Heart right ventricle (tissue), 16 donors: ENCODE results near the gene CTDSP1. TPM values are rescaled to one million over a fixed set of nuclear protein-coding genes. Genes with fewer than 3 reads are reported as not detected.

Experiments
- ATAC-seq, 8 donors: fragments of 200-7000 bp; cut with Tn5 transposase; one replicate each; pipeline ENCODE4 v1.9.1; 2020; ENCODE audit warnings: mild to moderate bottlenecking in 8 of 8, moderate library complexity in 8 of 8, moderate number of reproducible peaks in 1 of 8
- DNase-seq, 2 donors: peaks; one replicate each; pipeline ENCODE4 v3.0.0-alpha.2; 2020
- H3K27ac ChIP-seq, 10 donors: fragments of 200-600 bp; sonication (generic) in 2 of 10; one replicate each; pipeline versions ENCODE4 v1.5.0 to v1.8.0; 2020 to 2022; ENCODE audit warnings: mild to moderate bottlenecking in 3 of 10
- H3K27me3 ChIP-seq, 7 donors: fragments of 200-600 bp; one replicate each; pipeline ENCODE4 v1.8.0; 2021 to 2022; ENCODE audit warnings: mild to moderate bottlenecking in 2 of 7
- H3K36me3 ChIP-seq, 9 donors: fragments of 200-600 bp; sonication (generic) in 1 of 9; one replicate each; pipeline versions ENCODE4 v1.5.0 to v1.8.0; 2020 to 2022; ENCODE audit warnings: mild to moderate bottlenecking in 2 of 9
- H3K4me1 ChIP-seq, 9 donors: fragments of 200-600 bp; sonication (generic) in 1 of 9; one replicate each; pipeline versions ENCODE4 v1.5.0 to v1.8.0; 2020 to 2022; ENCODE audit warnings: mild to moderate bottlenecking in 4 of 9
- H3K4me3 ChIP-seq, 10 donors: fragments of 200-600 bp; sonication (generic) in 2 of 10; one replicate each; pipeline versions ENCODE4 v1.5.0 to v1.8.0; 2020 to 2022; ENCODE audit warnings: mild to moderate bottlenecking in 7 of 10, moderate library complexity in 2 of 10
- H3K9me3 ChIP-seq, 11 donors: fragments of 200-600 bp in 10 of 11; sonication (generic) in 2 of 11; one replicate each; pipeline versions ENCODE4 v1.5.0 to v1.8.0; 2013 to 2022; ENCODE audit warnings: mild to moderate bottlenecking in 2 of 11, control low read depth in 1 of 11, moderate library complexity in 1 of 11
- WGBS, 2 donors: extraction: QIAGEN DNeasy Blood & Tissue Kit; methylation state at CpG; one replicate each; pipeline ENCODE4 v1.1.7; 2013; ENCODE audit warnings: inconsistent platforms in 1 of 2; 5-methylcytosine and 5-hydroxymethylcytosine counted together
- intact Hi-C, 10 donors: fragments of 100-400 bp; cut with DNase I; formaldehyde crosslinking; loops; one replicate each; pipeline versions ENCODE4 v1.11.1 to v1.14.2; 2022
- polyA plus RNA-seq, 2 donors: library from polyadenylated mRNA; stranded (reverse); fragments of 200-250 nt; gene quantifications; one replicate each; pipeline ENCODE4 v1.2.3, GENCODE V29; 2013
- total RNA-seq, 10 donors: library from RNA; stranded (reverse); fragmentation: NEBNext Ultra II Directional in 3 of 10; extraction: Animal tissue kit (Norgen Biotek cat#: 25700) in 3 of 10; gene quantifications; one replicate each; pipeline versions ENCODE4 v1.2.1 to v1.2.4, GENCODE V29; 2021 to 2023
- TF ChIP-seq, protein P1 (sequence below), 9 donors: fragments of 200-600 bp; sonication (generic) in 2 of 9; IDR thresholded peaks; one replicate each; pipeline versions ENCODE4 v1.5.0 to v1.8.0; 2021 to 2022; ENCODE audit warnings: antibody characterized with exemption in 9 of 9, mild to moderate bottlenecking in 5 of 9, moderate library complexity in 1 of 9
- donor health status: Arrhythmogenic right ventricular cardiomyopathy.
- donor health status: ischemic (EF 13 %, LVEDD 7.1; RV severe dilation, severe dysfunction).
- donor health status: healthy with polysubstance abuse.
- donor health status: DM: no; HTN: yes; CAD: no.
- donor health status: DM: no; HTN: no; CAD: no.
- donor health status: ischemic (EF 25% LVEDD 6.9; RV normal size, moderate dysfunction).
- donor health status: ischemic (EF 25% LVEDD 5.7; RV mildly dilated, moderate dysfunction).
- donor health status: healthy.
- donor health status: DM: yes; HTN: yes; CAD: no.
- donor health status: Ischemic cardiomyopathy.
- donor health status: ischemic (EF 35%, LVEDD 5.7; RV mildly dilated, moderate dysfunction).
- donor health status: nonischemic (EF 11% LVEDD 7.7; RV severe dilation, severe dysfunction).
- donor health status: DM: yes; HTN: yes; CAD: no.
- donor health status: PGD.
- donor health status: ischemic (EF 29% LVEDD 5.4; RV normal size, mild dysfunction).
- donor health status: nonischemic (EF 23%, LVEDD 6.1; RV moderate dilation, normal function).

The CTDSP1 gene
- total and polyA plus RNA-seq, 12 donors: 77.9 to 118 (median 89.5) TPM

DNA sequence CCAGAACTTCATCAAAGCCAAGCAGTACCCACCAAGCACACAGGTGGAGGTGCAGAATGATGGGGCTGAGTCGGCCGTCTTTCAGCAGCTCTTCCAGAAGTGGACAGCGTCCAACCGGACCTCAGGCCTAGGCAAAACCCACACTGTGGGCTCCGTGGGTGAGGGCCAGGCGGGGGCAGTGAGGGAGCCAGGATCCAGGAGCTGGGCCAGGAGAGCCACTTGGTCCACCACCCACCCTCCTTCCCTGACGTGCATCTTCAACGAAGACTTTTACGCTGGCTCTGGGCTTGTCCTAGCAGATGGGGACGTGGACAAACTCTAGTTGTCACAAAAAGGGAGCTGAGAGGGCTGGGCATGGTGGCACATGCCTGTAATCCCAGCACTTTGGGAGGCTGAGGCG, 31.1 kb downstream of the CTDSP1 start:
- Histone ChIP-seq H3K36me3 (no peaks in the 10 kb centered on the region), H3K27me3 (no peaks in the 10 kb centered on the region), H3K4me1 (no peaks in the 10 kb centered on the region), H3K9me3 (no peaks in the 10 kb centered on the region), H3K27ac (no peak overlapping the region), H3K4me3 (no peak overlapping the region)
- ATAC-seq (no peak), DNase-seq (no peak)
- intact Hi-C loops: no loop called here
- TF ChIP-seq, protein P1, sequence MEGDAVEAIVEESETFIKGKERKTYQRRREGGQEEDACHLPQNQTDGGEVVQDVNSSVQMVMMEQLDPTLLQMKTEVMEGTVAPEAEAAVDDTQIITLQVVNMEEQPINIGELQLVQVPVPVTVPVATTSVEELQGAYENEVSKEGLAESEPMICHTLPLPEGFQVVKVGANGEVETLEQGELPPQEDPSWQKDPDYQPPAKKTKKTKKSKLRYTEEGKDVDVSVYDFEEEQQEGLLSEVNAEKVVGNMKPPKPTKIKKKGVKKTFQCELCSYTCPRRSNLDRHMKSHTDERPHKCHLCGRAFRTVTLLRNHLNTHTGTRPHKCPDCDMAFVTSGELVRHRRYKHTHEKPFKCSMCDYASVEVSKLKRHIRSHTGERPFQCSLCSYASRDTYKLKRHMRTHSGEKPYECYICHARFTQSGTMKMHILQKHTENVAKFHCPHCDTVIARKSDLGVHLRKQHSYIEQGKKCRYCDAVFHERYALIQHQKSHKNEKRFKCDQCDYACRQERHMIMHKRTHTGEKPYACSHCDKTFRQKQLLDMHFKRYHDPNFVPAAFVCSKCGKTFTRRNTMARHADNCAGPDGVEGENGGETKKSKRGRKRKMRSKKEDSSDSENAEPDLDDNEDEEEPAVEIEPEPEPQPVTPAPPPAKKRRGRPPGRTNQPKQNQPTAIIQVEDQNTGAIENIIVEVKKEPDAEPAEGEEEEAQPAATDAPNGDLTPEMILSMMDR (IDR thresholded peaks at IDR 0.05): no peak
- 92 to 96% methylated on average over 11 of the region's 11 CpGs for WGBS, 2 donors

DNA sequence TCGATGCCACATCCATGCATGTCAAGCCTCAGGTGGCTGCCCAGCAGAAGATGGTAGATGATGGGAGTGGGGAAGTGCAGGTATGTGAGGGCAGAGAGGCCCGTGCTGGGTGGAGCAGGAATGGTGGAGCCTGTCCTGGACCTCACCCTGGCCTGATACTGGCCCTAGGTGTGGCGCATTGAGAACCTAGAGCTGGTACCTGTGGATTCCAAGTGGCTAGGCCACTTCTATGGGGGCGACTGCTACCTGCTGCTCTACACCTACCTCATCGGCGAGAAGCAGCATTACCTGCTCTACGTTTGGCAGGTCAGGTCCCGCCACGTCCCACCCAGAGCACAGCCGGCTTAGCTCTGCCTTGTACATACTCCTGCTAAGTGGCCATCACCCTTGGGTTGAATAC, 32.2 kb downstream of the CTDSP1 start:
- Histone ChIP-seq H3K4me3 (no peak overlapping the region), H3K36me3 (no peaks in the 10 kb centered on the region), H3K27ac (no peak overlapping the region), H3K4me1 (peaks cover 0 to under 1% (median 0%) of the 10 kb centered on the region in 9 donors), H3K27me3 (no peaks in the 10 kb centered on the region), H3K9me3 (no peaks in the 10 kb centered on the region)
- 80 to 92% methylated on average over 10 of the region's 10 CpGs for WGBS, 2 donors
- ATAC-seq (peak in 1 of 8 donors; percentile 18), DNase-seq (no peak)
- TF ChIP-seq, protein P1 (IDR thresholded peaks at IDR 0.05): no peak
- intact Hi-C loops: no loop called here

DNA sequence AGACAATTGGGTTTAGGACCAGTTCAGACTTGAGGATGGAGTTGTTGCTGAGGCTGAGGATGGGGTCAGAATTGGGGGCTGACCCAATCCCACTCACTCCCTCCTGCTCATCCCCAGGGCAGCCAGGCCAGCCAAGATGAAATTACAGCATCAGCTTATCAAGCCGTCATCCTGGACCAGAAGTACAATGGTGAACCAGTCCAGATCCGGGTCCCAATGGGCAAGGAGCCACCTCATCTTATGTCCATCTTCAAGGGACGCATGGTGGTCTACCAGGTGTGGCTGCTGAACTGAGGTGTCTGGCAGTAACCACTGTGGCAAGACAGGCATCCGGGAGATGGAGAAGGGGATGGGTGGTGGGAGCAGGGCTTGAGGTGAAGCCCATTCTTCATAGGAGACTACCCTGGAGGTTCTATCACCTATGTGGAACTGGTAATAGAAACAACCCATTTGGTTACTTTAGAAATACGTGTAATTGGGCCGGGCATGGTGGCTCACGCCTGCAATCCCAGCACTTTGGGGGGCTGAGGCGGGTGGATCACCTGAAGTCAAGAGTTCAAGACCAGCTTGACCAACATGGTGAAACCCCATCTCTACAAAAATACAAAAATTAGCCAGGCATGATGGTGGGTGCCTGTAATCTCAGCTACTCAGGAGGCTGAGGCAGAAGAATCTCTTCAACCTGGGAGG, 33.2 kb downstream of the CTDSP1 start:
- intact Hi-C loops: no loop called here
- WGBS, 2 donors: 92% methylated on average over 8 of the region's 8 CpGs

DNA sequence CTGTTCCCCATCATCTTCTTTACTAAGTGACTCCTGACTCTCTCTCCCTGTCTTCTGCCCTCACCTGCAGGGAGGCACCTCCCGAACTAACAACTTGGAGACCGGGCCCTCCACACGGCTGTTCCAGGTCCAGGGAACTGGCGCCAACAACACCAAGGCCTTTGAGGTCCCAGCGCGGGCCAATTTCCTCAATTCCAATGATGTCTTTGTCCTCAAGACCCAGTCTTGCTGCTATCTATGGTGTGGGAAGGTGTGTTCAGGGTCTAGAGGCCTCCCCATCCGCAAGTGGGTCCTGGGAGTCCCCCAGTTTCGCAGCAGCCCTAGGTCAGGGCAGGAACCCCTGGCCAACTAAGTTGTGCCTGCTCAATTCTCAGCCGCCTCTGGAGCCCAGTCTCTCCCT, 34.8 kb downstream of the CTDSP1 start:
- no peak for DNase-seq

More for the DNA sequence above, 33.2 kb downstream of the CTDSP1 start:
- Histone ChIP-seq H3K9me3 (no peaks in the 10 kb centered on the region), H3K4me1 (peaks cover 0 to 5% (median 0%) of the 10 kb centered on the region in 9 donors), H3K36me3 (no peaks in the 10 kb centered on the region), H3K27me3 (no peaks in the 10 kb centered on the region), H3K4me3 (no peak overlapping the region), H3K27ac (no peak overlapping the region)
- ATAC-seq: no peak
- no peak for DNase-seq
- TF ChIP-seq, protein P1 (IDR thresholded peaks at IDR 0.05): no peak

More for the DNA sequence above, 34.8 kb downstream of the CTDSP1 start:
- ATAC-seq: no peak
- Histone ChIP-seq H3K4me3 (no peak overlapping the region), H3K36me3 (no peaks in the 10 kb centered on the region), H3K27ac (no peak overlapping the region), H3K27me3 (no peaks in the 10 kb centered on the region), H3K9me3 (no peaks in the 10 kb centered on the region), H3K4me1 (peaks cover 0 to 5% (median 0%) of the 10 kb centered on the region in 9 donors)
- 91 to 95% methylated on average over 9 of the region's 9 CpGs for WGBS, 2 donors
- intact Hi-C loops: no loop called here
- TF ChIP-seq, protein P1 (IDR thresholded peaks at IDR 0.05): no peak
